ENCODE data around the gene TNPO3.
"Not testable (repeated sequence)": the region's sequence is repeated elsewhere in the genome, so short reads cannot be mapped to it uniquely, and the experiment has no call there.

Gene TNPO3

DNA sequence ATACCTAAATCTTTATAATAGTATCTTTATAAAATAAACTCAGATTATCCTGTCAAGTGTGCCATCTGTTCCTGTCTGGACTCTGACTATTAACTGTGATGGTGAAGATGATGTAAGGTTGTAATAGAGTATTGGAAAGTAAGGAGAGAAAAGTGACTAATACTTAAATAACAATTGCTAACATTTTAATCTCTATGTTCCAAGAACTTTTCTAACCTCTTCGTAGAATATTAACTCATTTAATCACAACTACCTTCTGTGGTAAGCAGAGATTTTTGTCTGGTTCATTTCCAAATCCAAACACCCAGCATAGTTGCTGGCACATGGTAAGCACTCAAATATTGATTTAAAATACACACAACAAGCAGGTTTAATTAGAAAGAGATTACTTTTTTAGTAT is 2.5 kb downstream of the TNPO3 start:
- no peak for DNase-seq (ENCODE audit: low read depth)
- H3K4me3 ChIP-seq (ENCODE audit: low read depth, low read length) = peak overlapping the region; percentile 76
- TF ChIP-seq POLR2A (IDR thresholded peaks at IDR 0.05; ENCODE audit: extremely low read depth, insufficient read length) (no peak), MYC (IDR thresholded peaks at IDR 0.05; ENCODE audit: low read depth, low read length) (no peak)
- TF ChIP-seq, protein P1, sequence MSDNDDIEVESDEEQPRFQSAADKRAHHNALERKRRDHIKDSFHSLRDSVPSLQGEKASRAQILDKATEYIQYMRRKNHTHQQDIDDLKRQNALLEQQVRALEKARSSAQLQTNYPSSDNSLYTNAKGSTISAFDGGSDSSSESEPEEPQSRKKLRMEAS (IDR thresholded peaks at IDR 0.05; ENCODE audit: low read depth, low read length) = no peak
- TF ChIP-seq, protein P2, sequence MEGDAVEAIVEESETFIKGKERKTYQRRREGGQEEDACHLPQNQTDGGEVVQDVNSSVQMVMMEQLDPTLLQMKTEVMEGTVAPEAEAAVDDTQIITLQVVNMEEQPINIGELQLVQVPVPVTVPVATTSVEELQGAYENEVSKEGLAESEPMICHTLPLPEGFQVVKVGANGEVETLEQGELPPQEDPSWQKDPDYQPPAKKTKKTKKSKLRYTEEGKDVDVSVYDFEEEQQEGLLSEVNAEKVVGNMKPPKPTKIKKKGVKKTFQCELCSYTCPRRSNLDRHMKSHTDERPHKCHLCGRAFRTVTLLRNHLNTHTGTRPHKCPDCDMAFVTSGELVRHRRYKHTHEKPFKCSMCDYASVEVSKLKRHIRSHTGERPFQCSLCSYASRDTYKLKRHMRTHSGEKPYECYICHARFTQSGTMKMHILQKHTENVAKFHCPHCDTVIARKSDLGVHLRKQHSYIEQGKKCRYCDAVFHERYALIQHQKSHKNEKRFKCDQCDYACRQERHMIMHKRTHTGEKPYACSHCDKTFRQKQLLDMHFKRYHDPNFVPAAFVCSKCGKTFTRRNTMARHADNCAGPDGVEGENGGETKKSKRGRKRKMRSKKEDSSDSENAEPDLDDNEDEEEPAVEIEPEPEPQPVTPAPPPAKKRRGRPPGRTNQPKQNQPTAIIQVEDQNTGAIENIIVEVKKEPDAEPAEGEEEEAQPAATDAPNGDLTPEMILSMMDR (IDR thresholded peaks at IDR 0.05; ENCODE audit: low read depth, low read length) = no peak

DNA sequence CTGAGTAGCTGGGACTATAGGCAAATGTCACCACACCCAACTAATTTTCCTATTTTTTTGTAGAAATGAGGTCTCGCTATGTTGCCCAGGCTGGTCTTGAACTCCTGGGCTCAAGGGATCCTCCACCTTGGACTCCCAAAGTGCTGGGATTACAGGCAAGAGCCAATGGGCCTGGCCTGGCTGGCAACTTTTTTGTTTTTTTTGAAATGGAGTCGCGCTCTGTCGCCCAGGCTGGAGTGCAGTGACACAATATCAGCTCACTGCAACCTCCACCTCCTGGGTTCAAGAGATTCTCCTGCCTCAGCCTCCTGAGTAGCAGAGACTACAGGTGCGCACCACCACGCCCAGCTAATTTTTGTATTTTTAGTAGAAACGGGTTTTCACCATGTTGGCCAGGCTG is 3.5 kb downstream of the TNPO3 start:
- not testable (repeated sequence) for H3K4me3 ChIP-seq (ENCODE audit: low read depth, low read length); DNase-seq (ENCODE audit: low read depth)

DNA sequence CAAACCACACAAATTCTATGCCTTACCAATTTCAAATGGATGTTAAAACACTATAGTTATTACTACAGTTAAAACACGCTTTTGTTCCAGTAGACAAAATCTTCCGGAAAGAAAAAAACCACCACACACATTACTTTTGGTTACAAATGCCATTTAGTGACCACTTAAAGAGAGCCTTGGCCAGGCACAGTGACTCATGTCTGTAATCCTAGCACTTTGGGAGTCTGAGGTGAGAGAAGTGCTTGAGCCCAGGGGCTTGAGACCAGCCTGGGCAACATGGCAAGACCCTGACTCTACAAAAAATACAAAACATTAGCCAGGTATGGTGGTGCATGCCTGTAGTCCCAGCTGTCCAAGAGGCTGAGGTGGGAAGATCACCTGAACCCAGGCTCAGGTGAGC is 7.2 kb downstream of the TNPO3 start:
- no peak for DNase-seq (ENCODE audit: low read depth)
- TF ChIP-seq MYC (IDR thresholded peaks at IDR 0.05; ENCODE audit: low read depth, low read length) (no peak), POLR2A (IDR thresholded peaks at IDR 0.05; ENCODE audit: extremely low read depth, insufficient read length) (no peak)
- TF ChIP-seq, protein P1 (IDR thresholded peaks at IDR 0.05; ENCODE audit: low read depth, low read length) = no peak
- TF ChIP-seq, protein P2 (IDR thresholded peaks at IDR 0.05; ENCODE audit: low read depth, low read length) = no peak
- no peak overlapping the region for H3K4me3 ChIP-seq (ENCODE audit: low read depth, low read length)

DNA sequence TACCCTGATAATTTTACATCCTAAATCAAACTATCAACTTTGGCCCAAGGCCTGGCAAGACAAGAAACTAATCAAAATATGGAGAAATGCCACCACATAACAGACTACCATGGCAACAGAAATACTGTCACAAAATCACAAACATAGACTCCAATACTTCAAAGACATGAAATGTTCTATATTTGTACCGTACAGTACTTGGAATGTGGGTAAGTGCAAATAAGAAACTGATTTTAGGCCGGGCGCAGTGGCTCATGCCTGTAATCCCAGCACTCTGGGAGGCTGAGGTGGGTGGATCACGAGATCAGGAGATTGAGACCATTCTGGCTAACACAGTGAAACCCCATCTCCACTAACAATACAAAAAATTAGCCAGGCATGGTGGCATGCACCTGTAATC is 9.2 kb downstream of the TNPO3 start:
- no peak overlapping the region for H3K4me3 ChIP-seq (ENCODE audit: low read depth, low read length)
- TF ChIP-seq POLR2A (IDR thresholded peaks at IDR 0.05; ENCODE audit: extremely low read depth, insufficient read length) (no peak), MYC (IDR thresholded peaks at IDR 0.05; ENCODE audit: low read depth, low read length) (no peak)
- TF ChIP-seq, protein P1 (IDR thresholded peaks at IDR 0.05; ENCODE audit: low read depth, low read length) = no peak
- TF ChIP-seq, protein P2 (IDR thresholded peaks at IDR 0.05; ENCODE audit: low read depth, low read length) = no peak
- no peak for DNase-seq (ENCODE audit: low read depth)

DNA sequence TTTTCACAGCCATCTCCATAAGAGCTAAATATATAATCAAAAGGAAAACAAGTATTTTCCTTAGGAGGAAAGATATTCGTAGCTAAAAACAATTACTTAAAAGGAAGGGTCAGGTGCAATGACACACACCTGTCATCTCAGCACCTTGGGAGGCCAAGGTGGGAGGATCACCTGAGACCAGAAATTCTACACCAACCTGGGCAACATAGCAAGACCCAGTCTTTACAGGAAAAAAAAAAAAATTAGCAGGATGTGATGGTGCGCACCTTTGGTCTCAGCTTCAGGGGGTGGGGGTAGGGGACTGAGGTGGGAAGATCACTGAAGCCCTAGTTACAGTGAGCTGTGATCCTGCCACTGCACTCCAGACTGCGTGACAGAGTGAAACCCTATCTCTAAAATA is 11.9 kb downstream of the TNPO3 start:
- H3K4me3 ChIP-seq (ENCODE audit: low read depth, low read length) = no peak overlapping the region

DNA sequence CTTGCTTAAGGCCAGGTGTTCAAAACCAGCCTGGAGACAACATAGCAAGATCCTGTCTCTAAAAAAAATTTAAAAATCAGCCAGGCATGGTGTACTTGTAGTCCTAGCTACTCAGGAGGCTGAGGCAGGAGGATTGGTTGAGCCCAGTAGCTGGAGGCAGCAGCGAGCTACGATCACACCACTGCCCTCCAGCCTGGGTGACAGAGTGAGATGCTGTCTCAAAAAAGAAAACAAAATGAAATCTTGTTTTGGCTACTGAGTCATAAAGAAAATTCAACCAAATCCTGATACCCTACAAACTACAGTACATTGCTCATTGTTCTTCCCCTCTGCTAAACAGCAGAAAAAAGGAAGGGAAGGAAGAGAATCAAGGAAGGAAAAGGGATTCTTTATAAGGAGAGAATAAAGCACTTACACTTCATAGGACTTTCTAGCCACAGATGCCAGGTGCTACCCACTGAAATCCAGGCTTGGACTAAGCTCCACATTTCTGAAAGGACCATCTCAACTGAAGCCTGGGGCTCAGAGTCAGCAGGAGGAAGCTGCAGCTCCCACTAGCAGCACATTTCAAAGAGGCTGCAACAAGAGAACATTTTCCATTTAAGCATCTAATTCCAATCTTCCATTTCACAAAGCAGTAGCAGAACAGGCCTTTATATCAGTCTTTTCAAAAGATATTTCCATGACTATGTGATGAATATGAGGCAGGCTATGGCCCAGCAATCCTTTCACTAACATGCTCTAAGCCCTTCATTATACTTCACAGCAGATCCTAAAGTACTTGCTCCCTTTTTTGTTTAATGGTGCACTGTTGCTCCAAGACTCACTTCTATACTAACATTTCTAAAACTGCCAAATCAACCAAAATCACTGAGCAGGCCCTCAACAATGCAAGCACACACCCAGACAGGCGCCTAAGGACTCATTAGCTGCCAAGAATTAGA is 13.5 kb downstream of the TNPO3 start:
- DNase-seq (ENCODE audit: low read depth) = no peak
- no peak overlapping the region for H3K4me3 ChIP-seq (ENCODE audit: low read depth, low read length)
- TF ChIP-seq POLR2A (IDR thresholded peaks at IDR 0.05; ENCODE audit: extremely low read depth, insufficient read length) (no peak), MYC (IDR thresholded peaks at IDR 0.05; ENCODE audit: low read depth, low read length) (no peak)
- TF ChIP-seq, protein P1 (IDR thresholded peaks at IDR 0.05; ENCODE audit: low read depth, low read length) = no peak
- TF ChIP-seq, protein P2 (IDR thresholded peaks at IDR 0.05; ENCODE audit: low read depth, low read length) = no peak

More for the DNA sequence above, 11.9 kb downstream of the TNPO3 start:
- no peak for DNase-seq (ENCODE audit: low read depth)
- TF ChIP-seq, protein P1 (IDR thresholded peaks at IDR 0.05; ENCODE audit: low read depth, low read length) = no peak
- TF ChIP-seq, protein P2 (IDR thresholded peaks at IDR 0.05; ENCODE audit: low read depth, low read length) = no peak
- TF ChIP-seq MYC (IDR thresholded peaks at IDR 0.05; ENCODE audit: low read depth, low read length) (no peak), POLR2A (IDR thresholded peaks at IDR 0.05; ENCODE audit: extremely low read depth, insufficient read length) (no peak)

DNA sequence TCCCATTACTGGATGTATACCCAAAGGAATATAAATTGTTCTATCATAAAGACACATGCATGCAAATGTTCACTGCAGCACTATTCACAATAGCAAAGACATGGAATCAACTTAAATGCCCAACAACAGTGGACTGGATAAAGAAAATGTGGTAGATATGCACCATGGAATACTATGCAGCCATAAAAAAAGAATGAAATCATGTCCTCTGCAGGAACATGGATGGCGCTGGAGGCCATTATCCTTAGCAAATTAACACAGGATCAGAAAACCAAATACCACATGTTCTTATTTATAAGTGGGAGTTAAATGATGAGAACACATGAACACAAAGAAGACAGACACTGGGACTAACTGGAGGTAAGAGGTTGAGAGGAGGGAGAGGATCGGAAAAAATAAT is 16.4 kb downstream of the TNPO3 start:
- H3K4me3 ChIP-seq (ENCODE audit: low read depth, low read length); DNase-seq (ENCODE audit: low read depth): not testable (repeated sequence)
